ENCODE measurements around the gene TAGLN.
"Not testable (repeated sequence)": the region's sequence is repeated elsewhere in the genome, so short reads cannot be mapped to it uniquely, and the experiment has no call there.

TAGLN gene

GRCh38 chr11:117175104-117175503 is 24.1 kb upstream of the TAGLN start:
- no peak for ATAC-seq (replicated peaks; ENCODE audit: extremely low read depth, poor library complexity, severe bottlenecking)
- H3K27me3 Mint-ChIP-seq, result no peaks in the 10 kb centered on the region
- no peak overlapping the region for H3K27ac Mint-ChIP-seq (ENCODE audit: low read depth)
- H3K4me1 Mint-ChIP-seq, result peaks cover 16% of the 10 kb centered on the region
- DNase-seq (ENCODE audit: low spot score in 2 of 2), result no peak
- H3K9me3 Mint-ChIP-seq, result no peaks in the 10 kb centered on the region
- no peak overlapping the region for H3K4me3 Mint-ChIP-seq
- peaks cover 10% of the 10 kb centered on the region for H3K36me3 Mint-ChIP-seq (ENCODE audit: insufficient read depth)

- ATAC-seq (replicated peaks; ENCODE audit: extremely low read depth, poor library complexity, severe bottlenecking) (no peak), DNase-seq (ENCODE audit: low spot score in 2 of 2) (no peak)
- no peak overlapping the region for H3K27ac Mint-ChIP-seq (ENCODE audit: low read depth)
- no peak overlapping the region for H3K4me3 Mint-ChIP-seq
- H3K9me3 Mint-ChIP-seq, result no peaks in the 10 kb centered on the region
- no peaks in the 10 kb centered on the region for H3K27me3 Mint-ChIP-seq
- peaks cover 23% of the 10 kb centered on the region for H3K4me1 Mint-ChIP-seq
- H3K36me3 Mint-ChIP-seq (ENCODE audit: insufficient read depth), result peaks cover 10% of the 10 kb centered on the region
These were observed 23.4 kb upstream of the TAGLN start for GRCh38 chr11:117175781-117176180.

GRCh38 chr11:117176186-117176585 is 23.0 kb upstream of the TAGLN start:
- DNase-seq (ENCODE audit: low spot score in 2 of 2) (no peak), ATAC-seq (replicated peaks; ENCODE audit: extremely low read depth, poor library complexity, severe bottlenecking) (no peak)
- peaks cover 11% of the 10 kb centered on the region for H3K36me3 Mint-ChIP-seq (ENCODE audit: insufficient read depth)
- H3K27me3 Mint-ChIP-seq, result no peaks in the 10 kb centered on the region
- no peak overlapping the region for H3K4me3 Mint-ChIP-seq
- no peak overlapping the region for H3K27ac Mint-ChIP-seq (ENCODE audit: low read depth)
- no peaks in the 10 kb centered on the region for H3K9me3 Mint-ChIP-seq
- peaks cover 27% of the 10 kb centered on the region for H3K4me1 Mint-ChIP-seq

GRCh38 chr11:117177534-117178209 is 21.5 kb upstream of the TAGLN start:
- H3K27me3 Mint-ChIP-seq, result no peaks in the 10 kb centered on the region
- peak overlapping the region; percentile 88 for H3K4me3 Mint-ChIP-seq
- H3K4me1 Mint-ChIP-seq, result peaks cover 29% of the 10 kb centered on the region
- no peak for DNase-seq (ENCODE audit: low spot score in 2 of 2)
- H3K9me3 Mint-ChIP-seq, result no peaks in the 10 kb centered on the region
- peak overlapping the region; percentile 90 for H3K27ac Mint-ChIP-seq (ENCODE audit: low read depth)
- no peak for ATAC-seq (replicated peaks; ENCODE audit: extremely low read depth, poor library complexity, severe bottlenecking)
- peaks cover 12% of the 10 kb centered on the region for H3K36me3 Mint-ChIP-seq (ENCODE audit: insufficient read depth)

- peak; percentile 97 for ATAC-seq (replicated peaks; ENCODE audit: extremely low read depth, poor library complexity, severe bottlenecking)
- peak; percentile 73 to 78 for DNase-seq (ENCODE audit: low spot score in 2 of 2)
- Mint-ChIP-seq H3K27ac (ENCODE audit: low read depth) (peak within 1 kb of the TSS; percentile 90), H3K4me3 (peak within 1 kb of the TSS; percentile 88), H3K9me3 (no peaks in the 10 kb centered on the region), H3K27me3 (no peaks in the 10 kb centered on the region), H3K4me1 (peaks cover 29% of the 10 kb centered on the region), H3K36me3 (ENCODE audit: insufficient read depth) (peaks cover 15% of the 10 kb centered on the region)
These were observed 20.7 kb upstream of the TAGLN start, which contains the start of gene SIDT2 for GRCh38 chr11:117178210-117179034. SIDT2 (plus strand) TSS chr11:117178743; CDS start chr11:117179264, 521 bp downstream.

- peak overlapping the region; percentile 88 for H3K4me3 Mint-ChIP-seq
- peaks cover 29% of the 10 kb centered on the region for H3K4me1 Mint-ChIP-seq
- DNase-seq (ENCODE audit: low spot score in 2 of 2) (peak; percentile 38 to 39), ATAC-seq (replicated peaks; ENCODE audit: extremely low read depth, poor library complexity, severe bottlenecking) (peak; percentile 59)
- no peaks in the 10 kb centered on the region for H3K9me3 Mint-ChIP-seq
- peak overlapping the region; percentile 90 for H3K27ac Mint-ChIP-seq (ENCODE audit: low read depth)
- H3K27me3 Mint-ChIP-seq, result no peaks in the 10 kb centered on the region
- H3K36me3 Mint-ChIP-seq (ENCODE audit: insufficient read depth), result peaks cover 14% of the 10 kb centered on the region
These were observed 19.8 kb upstream of the TAGLN start for GRCh38 chr11:117179048-117179999.

GRCh38 chr11:117180020-117180419 is 19.1 kb upstream of the TAGLN start:
- Mint-ChIP-seq H3K27me3 (no peaks in the 10 kb centered on the region), H3K36me3 (ENCODE audit: insufficient read depth) (peaks cover 13% of the 10 kb centered on the region), H3K27ac (ENCODE audit: low read depth) (peak overlapping the region; percentile 90), H3K4me1 (peaks cover 29% of the 10 kb centered on the region), H3K4me3 (peak overlapping the region; percentile 88), H3K9me3 (no peaks in the 10 kb centered on the region)
- DNase-seq (ENCODE audit: low spot score in 2 of 2), result no peak
- ATAC-seq (replicated peaks; ENCODE audit: extremely low read depth, poor library complexity, severe bottlenecking), result no peak

- Mint-ChIP-seq H3K9me3 (no peaks in the 10 kb centered on the region), H3K36me3 (ENCODE audit: insufficient read depth) (peaks cover 16% of the 10 kb centered on the region), H3K27ac (ENCODE audit: low read depth) (peak overlapping the region; percentile 41), H3K4me3 (peak overlapping the region; percentile 88), H3K27me3 (no peaks in the 10 kb centered on the region), H3K4me1 (peaks cover 29% of the 10 kb centered on the region)
- peak in 1 of 2 donors; percentile 34 for DNase-seq (ENCODE audit: low spot score in 2 of 2)
- ATAC-seq (replicated peaks; ENCODE audit: extremely low read depth, poor library complexity, severe bottlenecking), result peak; percentile 21
These were observed 18.2 kb upstream of the TAGLN start for GRCh38 chr11:117180661-117181585.

GRCh38 chr11:117181586-117182550 is 17.3 kb upstream of the TAGLN start:
- DNase-seq (ENCODE audit: low spot score in 2 of 2), result no peak
- peaks cover 16% of the 10 kb centered on the region for H3K36me3 Mint-ChIP-seq (ENCODE audit: insufficient read depth)

GRCh38 chr11:117182551-117182935 is 16.6 kb upstream of the TAGLN start:
- peaks cover 17% of the 10 kb centered on the region for H3K36me3 Mint-ChIP-seq (ENCODE audit: insufficient read depth)
- H3K27ac Mint-ChIP-seq (ENCODE audit: low read depth), result no peak overlapping the region
- peaks cover 36% of the 10 kb centered on the region for H3K4me1 Mint-ChIP-seq
- H3K27me3 Mint-ChIP-seq, result no peaks in the 10 kb centered on the region
- no peaks in the 10 kb centered on the region for H3K9me3 Mint-ChIP-seq
- DNase-seq (ENCODE audit: low spot score in 2 of 2) (no peak), ATAC-seq (replicated peaks; ENCODE audit: extremely low read depth, poor library complexity, severe bottlenecking) (no peak)
- H3K4me3 Mint-ChIP-seq, result no peak overlapping the region

More at GRCh38 chr11:117181586-117182550, 17.3 kb upstream of the TAGLN start:
- Mint-ChIP-seq H3K4me1 (peaks cover 30% of the 10 kb centered on the region), H3K27me3 (no peaks in the 10 kb centered on the region), H3K9me3 (no peaks in the 10 kb centered on the region), H3K27ac (ENCODE audit: low read depth) (no peak overlapping the region), H3K4me3 (no peak overlapping the region)
- ATAC-seq (replicated peaks; ENCODE audit: extremely low read depth, poor library complexity, severe bottlenecking), result no peak

GRCh38 chr11:117183178-117183577 is 16.0 kb upstream of the TAGLN start:
- Mint-ChIP-seq H3K36me3 (ENCODE audit: insufficient read depth) (peaks cover 17% of the 10 kb centered on the region), H3K4me1 (peaks cover 30% of the 10 kb centered on the region)
- not testable (repeated sequence) for ATAC-seq (replicated peaks; ENCODE audit: extremely low read depth, poor library complexity, severe bottlenecking); DNase-seq (ENCODE audit: low spot score in 2 of 2); H3K27ac Mint-ChIP-seq (ENCODE audit: low read depth); H3K4me3 Mint-ChIP-seq; H3K9me3 Mint-ChIP-seq; H3K27me3 Mint-ChIP-seq

Data from central memory CD8-positive, alpha-beta T cell (primary cell).